AG09309 (cell line): ENCODE measurements around the gene PIGQ.
A peak's percentile ranks its signal among the peaks of the same experiment; 100 is the strongest.

Experiments
- DNase-seq: peaks from one replicate; pipeline ENCODE4 v3.0.0-alpha.2; 2010; ENCODE audit warnings: low read depth
- H3K4me3 ChIP-seq: 2 replicates; pipeline ENCODE4 v1.5.1; 2011; ENCODE audit warnings: mild to moderate bottlenecking, low read depth, low read length, moderate library complexity; ENCODE audit not compliant: control insufficient read depth
- TF ChIP-seq, protein P1 (sequence below): IDR thresholded peaks from 2 replicates; pipeline ENCODE4 v1.5.1; 2011; ENCODE audit warnings: mild to moderate bottlenecking, low read depth, low read length, inconsistent platforms; ENCODE audit not compliant: insufficient read depth, control insufficient read depth; ENCODE audit errors: missing control alignments

Gene PIGQ

GRCh38 chr16:534856-535445 is 34.8 kb upstream of the PIGQ start:
- DNase-seq: no peak
- TF ChIP-seq, protein P1, sequence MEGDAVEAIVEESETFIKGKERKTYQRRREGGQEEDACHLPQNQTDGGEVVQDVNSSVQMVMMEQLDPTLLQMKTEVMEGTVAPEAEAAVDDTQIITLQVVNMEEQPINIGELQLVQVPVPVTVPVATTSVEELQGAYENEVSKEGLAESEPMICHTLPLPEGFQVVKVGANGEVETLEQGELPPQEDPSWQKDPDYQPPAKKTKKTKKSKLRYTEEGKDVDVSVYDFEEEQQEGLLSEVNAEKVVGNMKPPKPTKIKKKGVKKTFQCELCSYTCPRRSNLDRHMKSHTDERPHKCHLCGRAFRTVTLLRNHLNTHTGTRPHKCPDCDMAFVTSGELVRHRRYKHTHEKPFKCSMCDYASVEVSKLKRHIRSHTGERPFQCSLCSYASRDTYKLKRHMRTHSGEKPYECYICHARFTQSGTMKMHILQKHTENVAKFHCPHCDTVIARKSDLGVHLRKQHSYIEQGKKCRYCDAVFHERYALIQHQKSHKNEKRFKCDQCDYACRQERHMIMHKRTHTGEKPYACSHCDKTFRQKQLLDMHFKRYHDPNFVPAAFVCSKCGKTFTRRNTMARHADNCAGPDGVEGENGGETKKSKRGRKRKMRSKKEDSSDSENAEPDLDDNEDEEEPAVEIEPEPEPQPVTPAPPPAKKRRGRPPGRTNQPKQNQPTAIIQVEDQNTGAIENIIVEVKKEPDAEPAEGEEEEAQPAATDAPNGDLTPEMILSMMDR: no peak
- no peak overlapping the region for H3K4me3 ChIP-seq

- no peak for DNase-seq
These were observed 34.0 kb upstream of the PIGQ start for GRCh38 chr16:535446-536405.

GRCh38 chr16:536746-537145 is 33.0 kb upstream of the PIGQ start:
- H3K4me3 ChIP-seq: no peak overlapping the region
- DNase-seq: no peak
- TF ChIP-seq, protein P1: no peak

More at GRCh38 chr16:535446-536405, 34.0 kb upstream of the PIGQ start:
- H3K4me3 ChIP-seq: no peak overlapping the region
- TF ChIP-seq, protein P1: no peak

DNA sequence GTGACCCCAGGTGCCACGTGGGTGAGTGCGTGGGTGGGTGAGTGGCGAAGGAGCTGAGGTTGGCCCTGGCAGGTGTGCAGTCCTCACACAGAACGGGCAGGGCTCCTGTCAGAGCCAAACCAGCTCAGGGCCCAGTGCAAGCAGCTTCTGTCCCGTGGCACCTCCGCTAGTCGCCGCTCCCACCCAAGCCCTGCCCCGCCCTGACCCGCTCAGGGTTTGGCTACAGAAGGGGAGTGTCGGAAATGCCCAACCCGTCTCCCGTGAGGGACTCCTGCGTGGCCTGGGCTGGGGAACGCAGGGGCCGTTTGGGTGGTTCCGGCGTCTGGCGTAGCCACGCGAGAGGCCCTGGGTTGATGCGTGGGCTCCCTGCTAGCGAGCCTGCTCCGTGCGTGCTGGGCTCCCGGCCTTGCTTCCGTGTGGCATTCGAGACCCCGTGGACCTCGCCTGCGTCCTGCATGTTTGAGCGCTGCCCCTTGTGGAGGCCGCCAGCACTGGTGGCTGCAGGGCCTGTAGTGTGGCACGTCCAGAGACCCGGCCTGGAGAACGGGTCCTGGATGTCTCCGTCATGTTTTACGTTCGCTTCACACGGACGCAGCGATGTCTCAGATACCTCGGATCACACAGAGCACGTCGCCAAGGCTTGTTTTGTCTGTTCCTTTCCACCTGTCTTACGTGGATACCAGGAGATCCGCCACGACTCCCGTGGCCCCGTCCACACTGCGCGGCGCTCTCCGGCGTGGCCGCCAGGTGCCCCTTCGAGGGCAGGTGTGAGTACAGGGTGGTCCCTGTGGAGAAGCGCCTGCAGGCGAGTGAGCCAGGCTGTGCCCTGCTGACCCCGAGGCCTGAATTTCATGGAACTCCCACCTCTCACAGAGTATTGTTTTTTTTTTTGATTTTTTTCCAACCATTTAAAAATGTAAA is 32.1 kb upstream of the PIGQ start:
- TF ChIP-seq, protein P1: no peak
- DNase-seq: no peak
- no peak overlapping the region for H3K4me3 ChIP-seq

DNA sequence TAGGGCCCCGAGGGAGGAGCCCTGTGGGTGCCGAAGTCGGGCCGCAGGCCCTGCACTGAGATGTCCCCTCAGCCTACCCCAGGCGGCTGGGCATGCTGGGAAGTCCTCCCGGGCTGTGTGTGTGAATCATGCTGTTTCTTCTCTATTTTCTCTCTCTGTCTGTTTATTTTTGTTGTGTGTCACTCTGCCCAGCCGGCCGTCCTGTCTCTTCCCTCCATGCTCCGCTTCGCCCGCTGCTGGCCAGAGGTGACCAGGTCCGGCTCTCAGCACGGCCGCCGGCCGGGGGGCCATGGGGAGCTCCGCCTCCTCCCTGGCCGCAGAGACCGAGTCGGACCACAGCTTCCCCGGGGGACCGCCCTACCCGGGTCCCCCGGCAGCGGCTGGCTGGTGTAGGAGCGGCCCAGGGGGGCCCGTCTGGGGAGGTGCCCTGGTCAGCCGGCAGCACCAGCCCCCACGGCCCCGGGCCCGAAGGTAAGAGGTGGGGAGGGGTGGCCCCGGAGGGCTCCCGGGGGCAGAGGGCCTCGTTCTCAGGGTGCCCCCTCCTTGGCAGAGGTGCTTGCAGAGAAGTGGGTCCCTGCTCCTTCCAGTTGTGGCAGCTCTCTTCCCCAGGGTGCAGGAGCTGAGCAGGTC is 29.8 kb upstream of the PIGQ start:
- DNase-seq: no peak
- H3K4me3 ChIP-seq: no peak overlapping the region
- TF ChIP-seq, protein P1: peak; percentile 4
